PC-9 (cell line): ENCODE data around the gene C10orf143. TPM values are rescaled to one million over a fixed set of nuclear protein-coding genes. Genes with fewer than 3 reads are reported as not detected.

Source experiments
- BruUV-seq: library from RNA; stranded (reverse); fragments of 400-500 nt; replicated peaks from 2 replicates; lab custom pipeline; 2021; lab: Mats Ljungman, UMichigan
- CTCF ChIA-PET: fragments of 300-600 bp; sonication (Branson Sonifier 250); formaldehyde crosslinking; loops from one replicate; lab custom pipeline; 2022; ENCODE audit warnings: antibody characterized with exemption; lab: Charles Lee
- POLR2A ChIA-PET: fragments of 300-600 bp; sonication (Branson Sonifier 250); formaldehyde crosslinking; loops from one replicate; lab custom pipeline; 2022; ENCODE audit warnings: antibody characterized with exemption; ENCODE audit not compliant: unreplicated experiment; lab: Charles Lee
- DNase-seq, 2 experiments: peaks; one replicate each; pipeline versions ENCODE4 v3.0.0 to v3.0.0-alpha.2; 2015 to 2022; ENCODE audit warnings: mixed read lengths in 1 of 2
- H2AFZ ChIP-seq: fragments of 200-600 bp; sonication (generic); 2 replicates; pipeline ENCODE4 v1.8.1; 2017; ENCODE audit warnings: antibody characterized with exemption
- H3F3A ChIP-seq: fragments of 200-600 bp; sonication (generic); 2 replicates; pipeline ENCODE4 v1.8.1; 2017; ENCODE audit warnings: antibody characterized with exemption, mild to moderate bottlenecking, low read depth; ENCODE audit not compliant: insufficient read depth
- H3K27ac ChIP-seq: fragments of 200-600 bp; sonication (generic); 2 replicates; pipeline ENCODE4 v1.6.1; 2016; ENCODE audit warnings: mixed run types
- H3K27me3 ChIP-seq: fragments of 200-600 bp; sonication (generic); 2 replicates; pipeline ENCODE4 v1.6.1; 2016; ENCODE audit warnings: low read depth, mixed run types; ENCODE audit not compliant: insufficient read depth
- H3K36me3 ChIP-seq: fragments of 200-600 bp; sonication (generic); 2 replicates; pipeline ENCODE4 v1.6.1; 2016; ENCODE audit warnings: low read depth, mixed run types
- H3K4me1 ChIP-seq: fragments of 200-600 bp; sonication (generic); replicated peaks from 2 replicates; pipeline ENCODE4 v1.6.1; 2016; ENCODE audit warnings: mixed run types; ENCODE audit not compliant: insufficient read depth
- H3K4me2 ChIP-seq: fragments of 200-600 bp; sonication (generic); 2 replicates; pipeline ENCODE4 v1.6.1; 2017; ENCODE audit warnings: mixed run types
- H3K4me3 ChIP-seq: fragments of 200-600 bp; sonication (generic); 2 replicates; pipeline ENCODE4 v1.6.1; 2016; ENCODE audit warnings: mixed run types
- H3K79me2 ChIP-seq: fragments of 200-600 bp; sonication (generic); 2 replicates; pipeline ENCODE4 v1.6.1; 2017; ENCODE audit warnings: low read depth, mixed run types
- H3K9me2 ChIP-seq: fragments of 200-600 bp; sonication (generic); 2 replicates; pipeline ENCODE4 v1.8.1; 2017; ENCODE audit warnings: mild to moderate bottlenecking; ENCODE audit not compliant: insufficient read depth
- H3K9me3 ChIP-seq: fragments of 200-600 bp; sonication (generic); 2 replicates; pipeline ENCODE4 v1.8.1; 2016; ENCODE audit warnings: low read depth; ENCODE audit not compliant: insufficient read depth
- H4K20me1 ChIP-seq: fragments of 200-600 bp; sonication (generic); 2 replicates; pipeline ENCODE4 v1.8.1; 2017; ENCODE audit not compliant: insufficient read depth
- CTCF ChIP-seq: fragments of 200-600 bp; sonication (generic); conservative IDR thresholded peaks from 2 replicates; pipeline ENCODE4 v1.6.1; 2017; ENCODE audit warnings: mixed run types, antibody characterized with exemption, mild to moderate bottlenecking, moderate library complexity
- EZH2 ChIP-seq: fragments of 200-600 bp; sonication (generic); IDR thresholded peaks from 2 replicates; pipeline ENCODE4 v1.8.0; 2017; ENCODE audit warnings: antibody characterized with exemption, low read depth
- intact Hi-C: fragments of 100-400 bp; cut with micrococcal nuclease; formaldehyde crosslinking; loops from one replicate; pipeline ENCODE4 v1.10.0; 2022; ENCODE audit not compliant: unreplicated experiment
- total RNA-seq: library from RNA; stranded (reverse); gene quantifications from 2 replicates; pipeline ENCODE4 v1.2.3, GENCODE V29; 2021

Gene C10orf143
- total RNA-seq, 1 experiment from 2014 or later, result 2.8 TPM

- Histone ChIP-seq H3K27ac (no peak overlapping the region), H3K27me3 (no peaks in the 10 kb centered on the region), H3K36me3 (no peaks in the 10 kb centered on the region), H3F3A (no peaks in the 10 kb centered on the region), H3K4me3 (no peak overlapping the region), H3K9me2 (no peaks in the 10 kb centered on the region), H3K4me2 (no peak overlapping the region), H2AFZ (no peak overlapping the region), H4K20me1 (no peaks in the 10 kb centered on the region), H3K9me3 (no peaks in the 10 kb centered on the region), H3K4me1 (no peaks in the 10 kb centered on the region), H3K79me2 (no peaks in the 10 kb centered on the region)
- no peak for DNase-seq
- POLR2A ChIA-PET, result no interaction called here
- no peak for TF ChIP-seq EZH2
- TF ChIP-seq CTCF, result no peak
- intact Hi-C loops, result no loop called here
- CTCF ChIA-PET, result no interaction called here
- BruUV-seq, result no TSS peak
Observed at GRCh38 chr10:130020651-130021382, 89.8 kb downstream of the C10orf143 start.

GRCh38 chr10:130018730-130019185, 91.9 kb downstream of the C10orf143 start:
- no peaks in the 10 kb centered on the region for H3K9me2 ChIP-seq
- no peak overlapping the region for H3K27ac ChIP-seq

GRCh38 chr10:130018265-130018664, 92.4 kb downstream of the C10orf143 start:
- TF ChIP-seq CTCF (no peak), EZH2 (no peak)
- intact Hi-C loops, result no loop called here
- H3K4me3 ChIP-seq, result no peak overlapping the region
- H3F3A ChIP-seq, result no peaks in the 10 kb centered on the region
- H3K4me2 ChIP-seq, result no peak overlapping the region
- no peak overlapping the region for H3K27ac ChIP-seq
- no peaks in the 10 kb centered on the region for H3K36me3 ChIP-seq
- no peaks in the 10 kb centered on the region for H3K9me3 ChIP-seq
- no peaks in the 10 kb centered on the region for H4K20me1 ChIP-seq
- no peaks in the 10 kb centered on the region for H3K27me3 ChIP-seq
- POLR2A ChIA-PET, result no interaction called here
- no peaks in the 10 kb centered on the region for H3K4me1 ChIP-seq
- no peaks in the 10 kb centered on the region for H3K79me2 ChIP-seq
- CTCF ChIA-PET, result no interaction called here
- no peaks in the 10 kb centered on the region for H3K9me2 ChIP-seq
- DNase-seq, result no peak
- no peak overlapping the region for H2AFZ ChIP-seq
- BruUV-seq, result no TSS peak

More at GRCh38 chr10:130018730-130019185, 91.9 kb downstream of the C10orf143 start:
- TF ChIP-seq EZH2 (no peak), CTCF (no peak)
- ChIA-PET POLR2A (no interaction called here), CTCF (no interaction called here)
- intact Hi-C loops, result no loop called here
- Histone ChIP-seq H3K9me3 (no peaks in the 10 kb centered on the region), H3K4me2 (no peak overlapping the region), H3K79me2 (no peaks in the 10 kb centered on the region), H4K20me1 (no peaks in the 10 kb centered on the region), H3K27me3 (no peaks in the 10 kb centered on the region), H2AFZ (no peak overlapping the region), H3K4me3 (no peak overlapping the region), H3K36me3 (no peaks in the 10 kb centered on the region), H3K4me1 (no peaks in the 10 kb centered on the region), H3F3A (no peaks in the 10 kb centered on the region)
- BruUV-seq, result no TSS peak
- no peak for DNase-seq
